ENCODE measurements around the gene EMC7.
"Not testable (repeated sequence)": the region's sequence is repeated elsewhere in the genome, so short reads cannot be mapped to it uniquely, and the experiment has no call there.

The EMC7 gene

GRCh38 chr15:34101366-34102174, at the start of gene EMC7, which contains the start of gene PGBD4:
Gene EMC7, minus strand, starts transcription at chr15:34101862. Its CDS starts 23 bp downstream, at chr15:34101839.
Gene PGBD4, plus strand, starts transcription at chr15:34102083. Its CDS starts 449 bp downstream, at chr15:34102532.
- in situ Hi-C loops (cut with MboI; ENCODE audit: low pct_unique_long_range_greater_than_20kb, low sequenced_read_pairs) = no loop called here
- peak; percentile 99 for DNase-seq

GRCh38 chr15:34147371-34148140, 45.9 kb upstream of the EMC7 start:
- DNase-seq = no peak
- in situ Hi-C loops (cut with MboI; ENCODE audit: low pct_unique_long_range_greater_than_20kb, low sequenced_read_pairs) = no loop called here

- in situ Hi-C loops (cut with MboI; ENCODE audit: low pct_unique_long_range_greater_than_20kb, low sequenced_read_pairs) = no loop called here
- no peak for DNase-seq
These were observed 31.8 kb upstream of the EMC7 start for GRCh38 chr15:34133511-34133910.

GRCh38 chr15:34132881-34133280, 31.2 kb upstream of the EMC7 start:
- DNase-seq = no peak
- in situ Hi-C loops (cut with MboI; ENCODE audit: low pct_unique_long_range_greater_than_20kb, low sequenced_read_pairs) = no loop called here

GRCh38 chr15:34128898-34129297, 27.2 kb upstream of the EMC7 start:
- DNase-seq = no peak

GRCh38 chr15:34126522-34126921, 24.9 kb upstream of the EMC7 start:
- DNase-seq = no peak
- in situ Hi-C loops (cut with MboI; ENCODE audit: low pct_unique_long_range_greater_than_20kb, low sequenced_read_pairs) = no loop called here

More at GRCh38 chr15:34128898-34129297, 27.2 kb upstream of the EMC7 start:
- in situ Hi-C loops (cut with MboI; ENCODE audit: low pct_unique_long_range_greater_than_20kb, low sequenced_read_pairs) = no loop called here

GRCh38 chr15:34125945-34126344, 24.3 kb upstream of the EMC7 start:
- DNase-seq = no peak
- in situ Hi-C loops (cut with MboI; ENCODE audit: low pct_unique_long_range_greater_than_20kb, low sequenced_read_pairs) = no loop called here

- in situ Hi-C loops (cut with MboI; ENCODE audit: low pct_unique_long_range_greater_than_20kb, low sequenced_read_pairs) = no loop called here
- no peak for DNase-seq
These were observed 23.0 kb upstream of the EMC7 start for GRCh38 chr15:34124651-34125050.

- in situ Hi-C loops (cut with MboI; ENCODE audit: low pct_unique_long_range_greater_than_20kb, low sequenced_read_pairs) = no loop called here
- no peak for DNase-seq
These were observed 21.1 kb upstream of the EMC7 start for GRCh38 chr15:34122771-34123183.

- in situ Hi-C loops (cut with MboI; ENCODE audit: low pct_unique_long_range_greater_than_20kb, low sequenced_read_pairs); DNase-seq: not testable (repeated sequence)
These were observed 20.1 kb upstream of the EMC7 start for GRCh38 chr15:34121786-34122185.

GRCh38 chr15:34120420-34120819, 18.8 kb upstream of the EMC7 start:
- DNase-seq; in situ Hi-C loops (cut with MboI; ENCODE audit: low pct_unique_long_range_greater_than_20kb, low sequenced_read_pairs): not testable (repeated sequence)

GRCh38 chr15:34119291-34119690, 17.6 kb upstream of the EMC7 start:
- in situ Hi-C loops (cut with MboI; ENCODE audit: low pct_unique_long_range_greater_than_20kb, low sequenced_read_pairs) = no loop called here
- no peak for DNase-seq

- no peak for DNase-seq
- in situ Hi-C loops (cut with MboI; ENCODE audit: low pct_unique_long_range_greater_than_20kb, low sequenced_read_pairs) = no loop called here
These were observed 15.0 kb upstream of the EMC7 start for GRCh38 chr15:34116620-34117019.

GRCh38 chr15:34114739-34115138, 13.1 kb upstream of the EMC7 start:
- no peak for DNase-seq
- in situ Hi-C loops (cut with MboI; ENCODE audit: low pct_unique_long_range_greater_than_20kb, low sequenced_read_pairs) = no loop called here

- no peak for DNase-seq
- in situ Hi-C loops (cut with MboI; ENCODE audit: low pct_unique_long_range_greater_than_20kb, low sequenced_read_pairs) = no loop called here
These were observed 12.6 kb upstream of the EMC7 start for GRCh38 chr15:34114215-34114614.

- in situ Hi-C loops (cut with MboI; ENCODE audit: low pct_unique_long_range_greater_than_20kb, low sequenced_read_pairs) = no loop called here
- no peak for DNase-seq
These were observed 9.8 kb upstream of the EMC7 start for GRCh38 chr15:34111488-34111887.

GRCh38 chr15:34109797-34110663, 8.4 kb upstream of the EMC7 start:
- in situ Hi-C loops (cut with MboI; ENCODE audit: low pct_unique_long_range_greater_than_20kb, low sequenced_read_pairs) = no loop called here
- DNase-seq = peak; percentile 60

GRCh38 chr15:34107315-34107714, 5.7 kb upstream of the EMC7 start:
- no peak for DNase-seq
- in situ Hi-C loops (cut with MboI; ENCODE audit: low pct_unique_long_range_greater_than_20kb, low sequenced_read_pairs) = no loop called here

GRCh38 chr15:34106423-34106822, 4.8 kb upstream of the EMC7 start:
- in situ Hi-C loops (cut with MboI; ENCODE audit: low pct_unique_long_range_greater_than_20kb, low sequenced_read_pairs) = no loop called here
- DNase-seq = no peak
